ENCODE results near the gene RPA4. TPM values are rescaled to one million over a fixed set of nuclear protein-coding genes. Genes with fewer than 3 reads are reported as not detected.

Gene RPA4
- total RNA-seq, 4 donors from 2014 or later: 0.23 to 1.1 (median 0.36) TPM; not detected in 1

DNA sequence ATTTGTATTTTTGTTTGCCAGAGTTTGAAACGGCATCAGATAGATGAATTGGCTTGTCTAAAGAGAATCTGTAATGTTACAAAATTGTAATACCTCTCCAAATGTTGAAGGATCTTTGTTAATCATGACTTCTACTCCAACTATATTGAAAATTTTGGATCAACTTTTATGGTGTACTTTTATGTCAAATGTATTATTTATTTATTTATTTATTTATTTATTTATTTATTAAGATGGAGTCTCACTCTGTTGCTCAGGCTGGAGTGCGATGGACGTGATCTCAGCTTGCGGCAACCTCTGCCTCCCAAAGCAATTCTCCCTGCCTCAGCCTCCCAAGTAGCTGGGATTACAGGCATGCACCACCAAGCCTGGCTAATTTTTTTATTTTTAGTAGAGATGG, 36.0 kb downstream of the RPA4 start:
- TF ChIP-seq POLR2A (IDR thresholded peaks at IDR 0.05): no peak
- TF ChIP-seq, protein P1, sequence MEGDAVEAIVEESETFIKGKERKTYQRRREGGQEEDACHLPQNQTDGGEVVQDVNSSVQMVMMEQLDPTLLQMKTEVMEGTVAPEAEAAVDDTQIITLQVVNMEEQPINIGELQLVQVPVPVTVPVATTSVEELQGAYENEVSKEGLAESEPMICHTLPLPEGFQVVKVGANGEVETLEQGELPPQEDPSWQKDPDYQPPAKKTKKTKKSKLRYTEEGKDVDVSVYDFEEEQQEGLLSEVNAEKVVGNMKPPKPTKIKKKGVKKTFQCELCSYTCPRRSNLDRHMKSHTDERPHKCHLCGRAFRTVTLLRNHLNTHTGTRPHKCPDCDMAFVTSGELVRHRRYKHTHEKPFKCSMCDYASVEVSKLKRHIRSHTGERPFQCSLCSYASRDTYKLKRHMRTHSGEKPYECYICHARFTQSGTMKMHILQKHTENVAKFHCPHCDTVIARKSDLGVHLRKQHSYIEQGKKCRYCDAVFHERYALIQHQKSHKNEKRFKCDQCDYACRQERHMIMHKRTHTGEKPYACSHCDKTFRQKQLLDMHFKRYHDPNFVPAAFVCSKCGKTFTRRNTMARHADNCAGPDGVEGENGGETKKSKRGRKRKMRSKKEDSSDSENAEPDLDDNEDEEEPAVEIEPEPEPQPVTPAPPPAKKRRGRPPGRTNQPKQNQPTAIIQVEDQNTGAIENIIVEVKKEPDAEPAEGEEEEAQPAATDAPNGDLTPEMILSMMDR (IDR thresholded peaks at IDR 0.05): no peak
- DNase-seq (ENCODE audit: low spot score in 2 of 2): no peak
- intact Hi-C loops (cut with DNase I; ENCODE audit: low total_unique reads): loop anchor here (10.0 kb wide), 1 partner anchor 1565 kb away; no protein-coding TSS in a partner anchor
- no peak overlapping the region for H3K4me3 ChIP-seq (ENCODE audit: low read depth, poor library complexity, severe bottlenecking)
- 88 to 95% methylated on average over 4 of the region's 4 CpGs for WGBS, 2 donors

DNA sequence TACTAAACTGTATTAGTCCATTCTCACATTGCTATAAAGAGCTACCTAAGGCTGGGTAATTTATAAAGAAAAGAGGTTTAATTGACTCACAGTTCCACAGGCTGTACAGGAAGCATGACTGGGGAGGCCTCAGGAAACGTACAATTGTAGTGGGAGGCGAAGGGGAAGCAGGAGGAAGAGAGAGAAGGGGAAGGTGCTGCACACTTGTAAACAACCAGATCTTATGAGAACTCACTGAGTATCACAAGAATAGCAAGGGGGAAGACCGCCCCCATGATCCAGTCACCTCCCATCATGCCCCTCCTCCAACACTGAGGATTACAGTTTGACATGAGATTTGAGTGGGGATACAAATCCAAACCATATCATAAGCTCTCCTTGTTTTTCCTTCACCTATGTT, 40.9 kb downstream of the RPA4 start:
- intact Hi-C loops (cut with DNase I; ENCODE audit: low total_unique reads): loop anchor here (10.0 kb wide), 1 partner anchor 1570 kb away; no protein-coding TSS in a partner anchor
- 78 to 95% methylated on average over 3 of the region's 3 CpGs for WGBS, 2 donors
- no peak for DNase-seq (ENCODE audit: low spot score in 2 of 2)
- TF ChIP-seq, protein P1 (IDR thresholded peaks at IDR 0.05): no peak
- H3K4me3 ChIP-seq (ENCODE audit: low read depth, poor library complexity, severe bottlenecking): no peak overlapping the region

DNA sequence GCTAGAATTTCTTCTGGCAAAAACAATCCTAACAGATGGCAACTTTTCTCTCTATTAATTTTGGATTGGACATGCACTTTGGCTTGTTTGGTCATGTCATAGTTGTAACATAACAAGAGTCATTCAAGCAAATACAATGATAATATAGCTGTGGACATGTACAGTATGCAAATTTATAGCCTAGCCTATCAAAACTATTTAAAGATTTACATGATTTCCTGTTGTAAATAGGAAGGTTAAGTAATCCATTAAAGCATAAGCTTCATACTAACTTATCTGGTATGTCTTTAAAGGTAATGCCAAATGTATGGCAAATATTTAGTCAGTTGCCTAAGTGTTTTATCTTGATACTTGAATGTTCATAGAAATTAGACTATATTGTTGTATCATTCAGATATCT, 45.3 kb downstream of the RPA4 start:
- intact Hi-C loops (cut with DNase I; ENCODE audit: low total_unique reads): loop anchor here (10.0 kb wide), 1 partner anchor 1574 kb away; no protein-coding TSS in a partner anchor
- H3K4me3 ChIP-seq (ENCODE audit: low read depth, poor library complexity, severe bottlenecking): no peak overlapping the region
- no peak for DNase-seq (ENCODE audit: low spot score in 2 of 2)
- TF ChIP-seq POLR2A (IDR thresholded peaks at IDR 0.05): no peak

Other genes with a start within 250 kb of the RPA4 start
- 10 to 100 TPM; 16.7 to 27.3 (median 20.3) TPM for gene DIAPH2, start 199.1 kb upstream of the RPA4 start, total RNA-seq